ENCODE measurements around the gene MRE11. TPM values are rescaled to one million over a fixed set of nuclear protein-coding genes. Genes with fewer than 3 reads are reported as not detected.
"Not testable (repeated sequence)": the region's sequence is repeated elsewhere in the genome, so short reads cannot be mapped to it uniquely, and the experiment has no call there.

The MRE11 gene
- total RNA-seq, 1 donor from 2014 or later = 12.3 TPM

DNA sequence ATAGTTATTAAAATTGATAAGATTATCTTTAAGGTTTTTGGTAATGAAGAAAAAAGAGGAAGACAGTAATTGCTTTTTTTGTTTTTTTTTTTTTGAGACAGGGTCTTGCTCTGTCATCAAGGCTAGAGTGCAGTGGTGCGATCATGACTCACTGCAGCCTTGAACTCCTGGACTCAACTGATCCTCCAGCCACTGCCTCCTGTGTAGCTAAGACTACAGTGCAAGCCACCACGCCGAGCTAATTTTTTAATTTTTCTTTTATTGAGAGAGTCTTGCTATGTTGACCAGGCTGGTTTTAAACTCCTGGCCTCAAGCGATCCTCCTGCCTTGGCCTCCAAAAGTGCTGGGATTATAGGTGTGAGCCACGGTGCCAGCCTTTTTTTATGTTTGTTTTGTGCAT, 12.9 kb upstream of the MRE11 start:
- not testable (repeated sequence) for DNase-seq (ENCODE audit: low read depth in 2 of 2)

DNA sequence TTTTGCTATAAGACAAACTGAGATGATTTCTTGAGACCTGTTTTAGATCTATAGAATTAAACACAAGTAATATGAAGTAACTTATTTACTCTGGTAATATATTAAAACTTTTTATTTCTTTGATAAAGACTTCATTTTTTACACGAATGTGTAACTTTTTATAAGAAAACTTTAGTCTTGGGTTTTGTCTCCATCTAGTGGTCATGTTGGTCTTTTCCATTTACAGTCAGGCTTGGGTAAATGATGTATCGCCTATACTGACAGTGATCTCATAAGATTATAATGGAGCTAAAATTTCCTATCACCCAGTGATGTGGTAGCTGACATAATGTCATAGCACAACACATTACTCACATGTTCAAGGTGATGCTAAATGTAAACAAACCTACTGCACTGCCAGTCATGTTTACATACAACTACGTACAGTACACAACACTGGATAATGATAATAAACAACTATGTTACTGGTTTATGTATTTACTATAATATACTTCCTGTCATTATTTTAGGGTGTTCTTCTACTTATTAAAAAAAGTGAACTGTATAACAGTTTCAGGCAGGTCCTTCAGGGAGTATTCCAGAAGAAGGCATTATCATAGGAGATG, 11.1 kb upstream of the MRE11 start:
- DNase-seq (ENCODE audit: low read depth in 2 of 2) = peak; percentile 45 to 63

- no peak for DNase-seq (ENCODE audit: low read depth in 2 of 2)
Measured at GRCh38 chr11:94501522-94501921, 7.9 kb upstream of the MRE11 start.

DNA sequence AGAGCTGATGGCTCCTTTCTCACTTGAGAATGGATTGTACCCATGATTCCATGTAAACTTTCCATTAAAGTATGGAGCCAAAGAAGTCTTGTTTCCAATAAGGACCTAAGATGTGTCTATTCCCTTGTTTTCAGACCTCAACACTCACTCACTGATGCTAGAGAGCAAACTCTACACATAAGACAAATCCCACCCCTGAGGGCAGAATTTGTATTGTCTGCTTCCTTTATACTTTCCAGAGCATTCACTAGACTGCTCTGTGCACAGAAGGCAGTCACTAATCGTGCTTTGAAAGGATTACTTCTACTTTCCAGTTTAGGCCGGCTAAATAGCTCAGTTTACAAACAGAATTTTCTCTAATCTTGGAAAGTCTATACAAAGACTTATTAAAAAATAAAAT, 6.5 kb upstream of the MRE11 start:
- DNase-seq (ENCODE audit: low read depth in 2 of 2) = no peak

GRCh38 chr11:94494126-94494680, 559 bp upstream of the MRE11 start:
- DNase-seq (ENCODE audit: low read depth in 2 of 2) = no peak

GRCh38 chr11:94486068-94486467, 7.6 kb downstream of the MRE11 start:
- no peak for DNase-seq (ENCODE audit: low read depth in 2 of 2)

GRCh38 chr11:94481342-94481741, 12.3 kb downstream of the MRE11 start:
- no peak for DNase-seq (ENCODE audit: low read depth in 2 of 2)

GRCh38 chr11:94477624-94478023, 16.0 kb downstream of the MRE11 start:
- DNase-seq (ENCODE audit: low read depth in 2 of 2) = no peak

DNA sequence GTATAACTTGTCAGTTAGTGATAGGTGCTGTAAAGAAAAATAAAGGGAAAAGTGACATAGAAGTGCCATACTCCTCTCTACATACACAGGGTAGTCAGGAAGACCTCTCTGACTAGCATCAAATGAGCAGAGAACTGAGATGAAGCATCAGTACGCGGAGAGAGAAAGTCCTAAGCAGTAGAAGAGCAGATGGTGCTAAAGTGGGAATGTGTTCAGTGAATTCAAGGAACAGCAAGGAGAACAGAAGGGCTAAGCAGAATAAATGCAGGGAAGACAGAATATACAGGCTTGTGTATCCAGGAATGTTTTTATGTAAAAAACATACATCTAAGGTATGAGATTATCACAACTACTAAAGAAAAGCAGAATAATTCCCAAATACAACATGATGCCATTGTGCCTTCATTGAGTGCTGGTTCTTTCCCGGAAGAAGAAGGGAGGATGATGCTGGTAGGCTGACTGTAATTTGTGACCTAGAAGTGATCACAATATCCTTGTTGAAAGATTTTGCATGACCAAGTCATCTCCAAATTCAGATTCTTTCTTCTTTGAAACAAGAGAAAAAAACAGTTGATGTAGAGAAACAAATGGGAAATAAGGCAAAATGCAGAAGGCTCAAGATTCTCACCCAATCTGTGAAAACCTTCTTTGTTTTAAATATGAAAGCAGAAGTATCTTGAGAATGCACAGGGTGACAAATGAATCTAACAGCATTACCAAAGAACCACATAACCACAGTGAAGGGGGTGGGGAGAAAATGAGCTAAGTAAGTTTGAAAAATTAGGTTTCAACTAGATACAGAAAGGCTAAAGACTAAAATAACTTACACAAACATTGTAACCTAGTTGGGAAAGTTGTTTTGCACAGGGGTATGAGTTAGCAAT, 20.5 kb downstream of the MRE11 start:
- no peak for DNase-seq (ENCODE audit: low read depth in 2 of 2)

DNA sequence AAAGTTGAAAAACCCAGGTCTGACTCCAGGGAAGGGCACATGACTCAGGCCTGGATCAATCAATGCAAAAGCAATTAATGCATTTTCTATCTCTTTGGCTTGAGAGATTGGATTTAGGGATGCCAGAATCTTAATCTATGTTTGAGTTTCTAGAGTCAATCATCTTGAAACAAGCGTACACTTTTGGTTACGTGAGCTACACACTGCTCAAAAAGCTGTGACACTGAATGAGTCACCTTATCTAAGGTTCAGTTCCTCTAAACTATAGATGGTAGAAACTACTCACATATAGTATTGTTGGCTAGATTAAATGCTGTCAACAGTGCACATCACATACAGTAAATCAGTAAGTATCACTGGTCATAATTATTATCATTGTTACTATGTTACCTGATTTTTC, 24.2 kb downstream of the MRE11 start:
- DNase-seq (ENCODE audit: low read depth in 2 of 2) = no peak

GRCh38 chr11:94459576-94459975, 34.1 kb downstream of the MRE11 start:
- no peak for DNase-seq (ENCODE audit: low read depth in 2 of 2)

- no peak for DNase-seq (ENCODE audit: low read depth in 2 of 2)
Measured at GRCh38 chr11:94457118-94458029, 36.3 kb downstream of the MRE11 start.

DNA sequence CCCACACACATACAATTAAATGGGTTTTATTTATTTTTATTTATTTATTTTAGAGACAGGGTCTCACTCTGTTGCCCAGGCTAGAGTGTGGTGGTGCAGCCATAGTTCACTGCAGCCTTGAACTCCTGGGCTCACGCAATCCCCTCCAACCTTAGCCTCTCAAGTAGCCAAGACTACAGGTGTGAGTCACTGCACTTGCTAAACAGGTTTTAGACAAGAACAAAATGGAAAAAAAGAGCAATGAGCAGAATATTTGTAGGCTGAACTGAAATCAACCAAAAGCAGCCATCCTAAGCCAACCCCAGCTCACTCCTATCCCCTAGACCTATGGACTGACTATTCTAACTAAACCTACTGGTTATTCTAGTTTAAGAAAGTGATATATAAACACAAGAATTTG, 37.8 kb downstream of the MRE11 start:
- DNase-seq (ENCODE audit: low read depth in 2 of 2) = no peak

GRCh38 chr11:94454301-94454700, 39.3 kb downstream of the MRE11 start:
- no peak for DNase-seq (ENCODE audit: low read depth in 2 of 2)

DNA sequence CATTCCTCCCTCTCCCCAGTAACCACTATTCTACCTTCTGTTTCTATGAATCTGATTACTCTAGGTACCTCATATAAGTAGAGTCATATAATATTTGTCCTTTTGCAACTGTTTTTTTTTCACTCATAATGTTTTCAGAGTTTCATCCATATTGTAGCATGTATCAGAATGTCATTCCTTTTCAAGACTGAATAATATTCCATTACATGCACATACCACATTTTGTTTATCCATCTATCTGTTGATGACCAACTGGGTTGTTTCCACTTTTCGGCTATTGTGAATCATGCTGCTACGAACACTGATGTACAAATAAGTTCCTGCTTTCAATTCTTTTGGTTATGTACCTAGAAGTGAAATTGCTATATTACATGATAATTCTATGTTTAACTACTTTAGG, 40.7 kb downstream of the MRE11 start:
- DNase-seq (ENCODE audit: low read depth in 2 of 2) = no peak

- DNase-seq (ENCODE audit: low read depth in 2 of 2) = no peak
Measured at GRCh38 chr11:94450048-94450447, 43.6 kb downstream of the MRE11 start.

DNA sequence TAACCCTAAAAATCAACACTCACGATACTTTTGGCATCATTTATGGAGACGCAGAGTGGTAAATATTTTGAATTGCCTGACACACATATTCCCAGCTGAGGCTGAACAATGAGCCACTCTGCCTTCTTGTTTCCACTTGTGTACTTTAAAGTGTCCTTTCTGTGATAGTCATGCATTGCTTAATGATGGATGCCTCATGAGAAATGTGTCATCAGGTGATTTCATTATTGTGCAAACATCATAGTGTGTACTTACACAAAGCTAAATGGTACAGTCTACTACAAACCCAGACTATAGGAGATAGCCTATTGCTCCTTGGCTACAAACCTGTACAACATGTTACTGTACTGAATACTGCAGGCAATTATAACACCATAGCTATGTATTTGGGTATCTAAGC, 44.2 kb downstream of the MRE11 start:
- peak in 1 of 2 donors; percentile 5 for DNase-seq (ENCODE audit: low read depth in 2 of 2)

GRCh38 chr11:94449029-94449428, 44.6 kb downstream of the MRE11 start:
- DNase-seq (ENCODE audit: low read depth in 2 of 2) = no peak

GRCh38 chr11:94447149-94447548, 46.5 kb downstream of the MRE11 start:
- no peak for DNase-seq (ENCODE audit: low read depth in 2 of 2)

GRCh38 chr11:94445641-94446040, 48.0 kb downstream of the MRE11 start:
- no peak for DNase-seq (ENCODE audit: low read depth in 2 of 2)

GRCh38 chr11:94433049-94433448, 60.6 kb downstream of the MRE11 start:
- no peak for DNase-seq (ENCODE audit: low read depth in 2 of 2)

GRCh38 chr11:94424662-94425061, 69.0 kb downstream of the MRE11 start:
- no peak for DNase-seq (ENCODE audit: low read depth in 2 of 2)

Measured in dermis microvascular lymphatic vessel endothelial cell (primary cell).